Keratinocyte (primary cell): ENCODE data around the gene F2RL2. TPM values are rescaled to one million over a fixed set of nuclear protein-coding genes. Genes with fewer than 3 reads are reported as not detected.

Experiments used
- DNase-seq: peaks from one replicate; pipeline ENCODE4 v3.0.0-alpha.2; 2011; ENCODE audit warnings: low read depth, missing footprints, low spot score
- FAIRE-seq: peaks from 2 replicates; lab custom pipeline; 2011; peaks lifted over from hg19 to GRCh38; lab: Jason Lieb, UNC
- H2AFZ ChIP-seq: 2 replicates; pipeline ENCODE4 v1.6.0; 2012; ENCODE audit warnings: low read length, control low read depth, inconsistent platforms; ENCODE audit not compliant: control insufficient read depth
- H3K27ac ChIP-seq: 2 replicates; pipeline ENCODE4 v1.5.1; 2011; ENCODE audit warnings: low read length; ENCODE audit not compliant: control insufficient read depth, insufficient read depth
- H3K27me3 ChIP-seq: 3 replicates; pipeline ENCODE4 v1.6.0; 2011; ENCODE audit warnings: low read length; ENCODE audit not compliant: control insufficient read depth, insufficient read depth; ENCODE audit errors: extremely low read depth
- H3K36me3 ChIP-seq, 2 experiments: 2 replicates in 1 of 2; 3 replicates in 1 of 2; pipeline ENCODE4 v1.5.1; 2011; ENCODE audit warnings: low read length in 2 of 2, mild to moderate bottlenecking in 1 of 2; ENCODE audit not compliant: control insufficient read depth in 2 of 2, insufficient read depth in 2 of 2; ENCODE audit errors: extremely low read depth in 1 of 2
- H3K4me1 ChIP-seq: 3 replicates; pipeline ENCODE4 v1.5.1; 2011; ENCODE audit warnings: low read length; ENCODE audit not compliant: control insufficient read depth, insufficient read depth; ENCODE audit errors: extremely low read depth
- H3K4me2 ChIP-seq: 3 replicates; pipeline ENCODE4 v1.6.0; 2011; ENCODE audit warnings: low read depth, low read length; ENCODE audit not compliant: control insufficient read depth, insufficient read depth; ENCODE audit errors: extremely low read depth
- H3K4me3 ChIP-seq, 3 experiments: fragments of 200-600 bp in 1 of 3; sonication (generic) in 1 of 3; 2 replicates in 2 of 3; 3 replicates in 1 of 3; pipeline ENCODE4 v1.5.1; 2011 to 2016; ENCODE audit warnings: low read length in 3 of 3, mild to moderate bottlenecking in 3 of 3, control low read depth in 2 of 3, inconsistent platforms in 1 of 3, low read depth in 1 of 3, mixed read lengths in 1 of 3, mixed run types in 1 of 3, moderate library complexity in 1 of 3; ENCODE audit not compliant: control insufficient read depth in 2 of 3, insufficient read depth in 2 of 3; ENCODE audit errors: extremely low read depth in 1 of 3
- H3K79me2 ChIP-seq: 2 replicates; pipeline ENCODE4 v1.6.0; 2012; ENCODE audit warnings: low read length; ENCODE audit not compliant: control insufficient read depth, insufficient read depth
- H3K9ac ChIP-seq: 3 replicates; pipeline ENCODE4 v1.6.0; 2011; ENCODE audit warnings: low read length; ENCODE audit not compliant: control insufficient read depth, insufficient read depth; ENCODE audit errors: extremely low read depth
- H3K9me1 ChIP-seq: 3 replicates; pipeline ENCODE4 v1.6.0; 2011; ENCODE audit warnings: low read length; ENCODE audit not compliant: control insufficient read depth, insufficient read depth; ENCODE audit errors: extremely low read depth
- H3K9me3 ChIP-seq: 2 replicates; pipeline ENCODE4 v1.5.1; 2012; ENCODE audit warnings: low read depth, low read length; ENCODE audit not compliant: control insufficient read depth
- H4K20me1 ChIP-seq: 3 replicates; pipeline ENCODE4 v1.6.0; 2011; ENCODE audit warnings: low read length; ENCODE audit not compliant: control insufficient read depth, insufficient read depth; ENCODE audit errors: extremely low read depth
- CTCF ChIP-seq, 3 experiments: IDR thresholded peaks in 1 of 3; conservative IDR thresholded peaks in 1 of 3; optimal IDR thresholded peaks in 1 of 3; 2 replicates in 2 of 3; 3 replicates in 1 of 3; pipeline versions ENCODE3 to v1.5.1; 2011; ENCODE audit warnings: low read length in 3 of 3, mild to moderate bottlenecking in 3 of 3, moderate library complexity in 2 of 3, control low read depth in 1 of 3, inconsistent platforms in 1 of 3; ENCODE audit not compliant: insufficient read depth in 2 of 3; ENCODE audit errors: extremely low read depth in 1 of 3
- EZH2 ChIP-seq: IDR thresholded peaks from one replicate; pipeline ENCODE4 v1.6.1; 2012; ENCODE audit warnings: inconsistent platforms, mild to moderate bottlenecking, low read length, moderate library complexity
- dilution Hi-C: fragments of 300-500 bp; cut with MboI; formaldehyde crosslinking; loops from one replicate; pipeline ENCODE4 v1.7.0; 2020; ENCODE audit warnings: low sequenced_read_pairs; ENCODE audit not compliant: extremely low pct_ligation_motif_present
- polyA plus RNA-seq, 5 experiments: library from polyadenylated mRNA; depleted of rRNA in 3 of 5; stranded (reverse) in 3 of 5; stranded (forward) in 1 of 5; unstranded in 1 of 5; fragments of >200 nt; gene quantifications; 1 replicate in 1 of 5; 2 replicates in 3 of 5; 3 replicates in 1 of 5; pipeline versions ENCODE4 v1.2.1 to v1.2.3, GENCODE V29; 2011 to 2012; ENCODE audit warnings: missing spikeins in 2 of 5, low read depth in 1 of 5, low replicate concordance in 1 of 5

F2RL2 gene
- polyA plus RNA-seq, 1 donor (not counting 4 experiments of a cell fraction or from before 2014, with no cell fraction given), result not detected

GRCh38 chr5:76576996-76577395 is 46.2 kb downstream of the F2RL2 start:
- dilution Hi-C loops, result no loop called here
- Histone ChIP-seq H3K9me3 (no peaks in the 10 kb centered on the region), H3K9me1 (no peaks in the 10 kb centered on the region), H3K27me3 (no peaks in the 10 kb centered on the region), H3K9ac (no peak overlapping the region), H3K79me2 (no peaks in the 10 kb centered on the region), H3K36me3 (no peaks in the 10 kb centered on the region), H3K4me1 (no peaks in the 10 kb centered on the region), H4K20me1 (no peaks in the 10 kb centered on the region), H3K4me3 (no peak overlapping the region), H3K4me2 (no peak overlapping the region), H2AFZ (no peak overlapping the region), H3K27ac (no peak overlapping the region)
- TF ChIP-seq EZH2 (no peak), CTCF (optimal IDR thresholded peaks at IDR 0.05 in 1 of 3, IDR thresholded peaks at IDR 0.05 in 1 of 3, conservative IDR thresholded peaks at IDR 0.05 in 1 of 3; ENCODE audit: extremely low read depth in 1 of 3, insufficient read depth in 2 of 3, low read length in 3 of 3) (no peak)
- no peak for FAIRE-seq
- no peak for DNase-seq

GRCh38 chr5:76576450-76576849 is 46.8 kb downstream of the F2RL2 start:
- no peak overlapping the region for H2AFZ ChIP-seq
- no peaks in the 10 kb centered on the region for H3K9me1 ChIP-seq
- dilution Hi-C loops, result no loop called here
- no peak for DNase-seq
- no peak for TF ChIP-seq EZH2
- FAIRE-seq, result no peak
- no peaks in the 10 kb centered on the region for H3K9me3 ChIP-seq
- no peak overlapping the region for H3K9ac ChIP-seq
- H3K79me2 ChIP-seq, result no peaks in the 10 kb centered on the region
- no peaks in the 10 kb centered on the region for H3K4me1 ChIP-seq
- H3K27me3 ChIP-seq, result no peaks in the 10 kb centered on the region
- no peak overlapping the region for H3K4me2 ChIP-seq
- no peak overlapping the region for H3K27ac ChIP-seq
- no peaks in the 10 kb centered on the region for H4K20me1 ChIP-seq
- H3K36me3 ChIP-seq, result no peaks in the 10 kb centered on the region
- no peak overlapping the region for H3K4me3 ChIP-seq

DNA sequence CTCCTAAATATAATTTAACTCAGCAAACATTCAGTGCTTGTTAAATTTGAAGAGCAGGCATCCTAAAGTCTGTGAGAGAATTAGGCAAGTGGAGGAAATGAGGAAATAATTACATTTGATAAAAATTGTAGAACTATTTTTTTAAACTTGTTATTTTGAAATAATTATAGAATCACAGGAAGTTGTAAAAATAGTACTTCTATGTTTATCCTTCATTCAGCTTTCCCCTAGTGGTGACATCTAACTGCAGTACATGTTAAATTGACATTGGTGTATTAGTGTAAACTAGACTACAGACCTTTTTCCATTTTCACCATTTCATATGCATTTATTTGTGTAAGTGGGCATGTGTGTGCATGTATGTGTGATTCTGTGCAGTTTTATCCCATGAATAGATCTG is 51.6 kb downstream of the F2RL2 start:
- Histone ChIP-seq H4K20me1 (no peaks in the 10 kb centered on the region), H3K4me1 (no peaks in the 10 kb centered on the region), H3K9me1 (no peaks in the 10 kb centered on the region), H3K27ac (no peak overlapping the region), H3K36me3 (no peaks in the 10 kb centered on the region), H3K4me2 (no peak overlapping the region), H2AFZ (no peak overlapping the region), H3K27me3 (peaks cover 2% of the 10 kb centered on the region), H3K9ac (no peak overlapping the region), H3K9me3 (no peaks in the 10 kb centered on the region), H3K4me3 (no peak overlapping the region), H3K79me2 (no peaks in the 10 kb centered on the region)
- FAIRE-seq (no peak), DNase-seq (no peak)
- dilution Hi-C loops, result no loop called here
- TF ChIP-seq CTCF (optimal IDR thresholded peaks at IDR 0.05 in 1 of 3, IDR thresholded peaks at IDR 0.05 in 1 of 3, conservative IDR thresholded peaks at IDR 0.05 in 1 of 3; ENCODE audit: extremely low read depth in 1 of 3, insufficient read depth in 2 of 3, low read length in 3 of 3), result peak in 1 of 3 experiments; percentile 2
- TF ChIP-seq EZH2, result no peak
